H1 (cell line): ENCODE results near the gene TLR9. TPM values are rescaled to one million over a fixed set of nuclear protein-coding genes. Genes with fewer than 3 reads are reported as not detected.

ENCODE experiments used
- CTCF ChIA-PET: fragments of 300-600 bp; sonication (Branson Sonifier 250); formaldehyde crosslinking; loops from one replicate; lab custom pipeline; 2021; ENCODE audit not compliant: partially characterized antibody; lab: Charles Lee
- POLR2A ChIA-PET: fragments of 300-600 bp; sonication (Branson Sonifier 250); formaldehyde crosslinking; loops from one replicate; lab custom pipeline; 2021; ENCODE audit warnings: inconsistent platforms; ENCODE audit not compliant: partially characterized antibody; lab: Charles Lee
- DNase-seq, 2 experiments: peaks; one replicate each; pipeline versions ENCODE4 v3.0.0 to v3.0.0-alpha.2; 2010 to 2022; ENCODE audit warnings: low spot score in 2 of 2, low read depth in 1 of 2, mixed read lengths in 1 of 2
- FAIRE-seq: peaks from 2 replicates; lab custom pipeline; 2011; peaks lifted over from hg19 to GRCh38; lab: Jason Lieb, UNC
- H2AFZ ChIP-seq: 2 replicates; pipeline ENCODE4 v1.8.1; 2012; ENCODE audit warnings: low read length, inconsistent platforms
- H2AK5ac ChIP-seq: 2 replicates; pipeline ENCODE4 v1.6.1; 2013; ENCODE audit warnings: low read depth, low read length
- H2BK120ac ChIP-seq: replicated peaks from 2 replicates; pipeline ENCODE3; 2013; ENCODE audit warnings: low read depth, low read length, inconsistent platforms
- H2BK12ac ChIP-seq: 2 replicates; pipeline ENCODE4 v1.6.1; 2013; ENCODE audit warnings: low read depth, low read length
- H2BK15ac ChIP-seq: 2 replicates; pipeline ENCODE4 v1.6.1; 2013; ENCODE audit warnings: low read length
- H2BK20ac ChIP-seq: 2 replicates; pipeline ENCODE4 v1.6.1; 2013; ENCODE audit warnings: low read length
- H2BK5ac ChIP-seq: 2 replicates; pipeline ENCODE4 v1.6.1; 2013; ENCODE audit warnings: low read depth, low read length
- H3K14ac ChIP-seq: 2 replicates; pipeline ENCODE4 v1.6.1; 2013; ENCODE audit warnings: inconsistent platforms; ENCODE audit not compliant: insufficient read length
- H3K18ac ChIP-seq: 2 replicates; pipeline ENCODE4 v1.6.1; 2013; ENCODE audit warnings: low read length; ENCODE audit errors: extremely low read depth
- H3K23ac ChIP-seq: 2 replicates; pipeline ENCODE4 v1.6.1; 2013; ENCODE audit warnings: inconsistent platforms; ENCODE audit not compliant: insufficient read length
- H3K23me2 ChIP-seq: 2 replicates; pipeline ENCODE4 v1.6.1; 2013; ENCODE audit warnings: low read depth, low read length
- H3K27ac ChIP-seq: 2 replicates; pipeline ENCODE4 v1.6.1; 2011; ENCODE audit warnings: low read depth, low read length, inconsistent platforms
- H3K27me3 ChIP-seq, 4 experiments: replicated peaks in 1 of 4; 1 replicate in 1 of 4; 2 replicates in 3 of 4; pipeline versions ENCODE4 v1.6.1 to v1.8.1; 2011 to 2013; ENCODE audit warnings: low read length in 3 of 4, mild to moderate bottlenecking in 3 of 4, inconsistent platforms in 2 of 4, mixed read lengths in 2 of 4, moderate library complexity in 1 of 4; ENCODE audit not compliant: control insufficient read depth in 3 of 4, insufficient read depth in 3 of 4; ENCODE audit errors: extremely low read depth in 1 of 4
- H3K36me3 ChIP-seq, 4 experiments: 2 replicates each; pipeline versions ENCODE4 v1.6.1 to v1.8.1; 2011 to 2013; ENCODE audit warnings: mild to moderate bottlenecking in 4 of 4, low read length in 3 of 4, moderate library complexity in 2 of 4, control low read depth in 1 of 4, inconsistent platforms in 1 of 4; ENCODE audit not compliant: insufficient read depth in 4 of 4, control insufficient read depth in 2 of 4
- H3K4ac ChIP-seq: replicated peaks from 2 replicates; pipeline ENCODE3; 2013; ENCODE audit warnings: low read length, low read depth, mixed read lengths, inconsistent platforms; ENCODE audit not compliant: insufficient read length
- H3K4me1 ChIP-seq, 4 experiments: replicated peaks in 1 of 4; 1 replicate in 1 of 4; 2 replicates in 3 of 4; pipeline versions ENCODE4 v1.6.1 to v1.8.1; 2011 to 2013; ENCODE audit warnings: low read length in 3 of 4, inconsistent platforms in 2 of 4, mixed read lengths in 1 of 4; ENCODE audit not compliant: insufficient read depth in 4 of 4, control insufficient read depth in 3 of 4
- H3K4me2 ChIP-seq, 2 experiments: 2 replicates each; pipeline versions ENCODE4 v1.6.1 to v1.8.1; 2011 to 2013; ENCODE audit warnings: low read depth in 2 of 2, low read length in 2 of 2, control low read depth in 1 of 2, inconsistent platforms in 1 of 2, mild to moderate bottlenecking in 1 of 2; ENCODE audit not compliant: insufficient read depth in 1 of 2
- H3K4me3 ChIP-seq, 4 experiments: fragments of 200-600, 300-600 bp in 1 of 4; sonication (generic), shearing (Covaris generic), sonication (Bioruptor Twin) in 1 of 4; 2 replicates each; pipeline versions ENCODE4 v1.5.1 to v1.8.1; 2011 to 2016; ENCODE audit warnings: low read length in 4 of 4, low read depth in 3 of 4, control low read depth in 2 of 4, inconsistent platforms in 2 of 4, mild to moderate bottlenecking in 2 of 4, mixed read lengths in 1 of 4, moderate library complexity in 1 of 4; ENCODE audit not compliant: insufficient read depth in 2 of 4; ENCODE audit errors: extremely low read depth in 1 of 4
- H3K56ac ChIP-seq: replicated peaks from 2 replicates; pipeline ENCODE3; 2013; ENCODE audit warnings: low read depth, mild to moderate bottlenecking, mixed read lengths, low read length, inconsistent platforms; ENCODE audit not compliant: insufficient read length
- H3K79me1 ChIP-seq: 2 replicates; pipeline ENCODE4 v1.6.1; 2013; ENCODE audit warnings: low read depth, low read length, control low read depth
- H3K79me2 ChIP-seq, 2 experiments: 2 replicates each; pipeline versions ENCODE4 v1.6.1 to v1.8.1; 2012 to 2013; ENCODE audit warnings: low read length in 2 of 2, mild to moderate bottlenecking in 2 of 2, inconsistent platforms in 1 of 2; ENCODE audit not compliant: insufficient read depth in 2 of 2, control insufficient read depth in 1 of 2
- H3K9ac ChIP-seq, 4 experiments: replicated peaks in 1 of 4; 1 replicate in 1 of 4; 2 replicates in 3 of 4; pipeline versions ENCODE4 v1.6.1 to v1.8.1; 2011 to 2013; ENCODE audit warnings: low read depth in 3 of 4, low read length in 3 of 4, control low read depth in 2 of 4, mild to moderate bottlenecking in 2 of 4, moderate library complexity in 2 of 4, inconsistent platforms in 1 of 4; ENCODE audit errors: extremely low read depth in 1 of 4
- H3K9me3 ChIP-seq, 2 experiments: 2 replicates each; pipeline versions ENCODE4 v1.6.1 to v1.8.1; 2012 to 2013; ENCODE audit warnings: mild to moderate bottlenecking in 2 of 2, moderate library complexity in 2 of 2, control low read depth in 1 of 2, inconsistent platforms in 1 of 2, low read depth in 1 of 2, low read length in 1 of 2, mixed read lengths in 1 of 2; ENCODE audit not compliant: insufficient read depth in 2 of 2
- H4K20me1 ChIP-seq, 2 experiments: replicated peaks in 1 of 2; 2 replicates each; pipeline versions ENCODE3 to v1.8.1; 2011 to 2013; ENCODE audit warnings: inconsistent platforms in 2 of 2, low read length in 2 of 2, mild to moderate bottlenecking in 1 of 2; ENCODE audit not compliant: insufficient read depth in 2 of 2, control insufficient read depth in 1 of 2
- H4K5ac ChIP-seq: 2 replicates; pipeline ENCODE4 v1.6.1; 2013; ENCODE audit warnings: low read length, low read depth, mixed read lengths, inconsistent platforms; ENCODE audit not compliant: insufficient read length
- H4K8ac ChIP-seq: 2 replicates; pipeline ENCODE4 v1.8.0; 2013; ENCODE audit warnings: mild to moderate bottlenecking, moderate library complexity, low read length, inconsistent platforms; ENCODE audit not compliant: insufficient read depth; ENCODE audit errors: extremely low read depth
- H4K91ac ChIP-seq: replicated peaks from 2 replicates; pipeline ENCODE3; 2013; ENCODE audit warnings: low read length, mixed read lengths, inconsistent platforms; ENCODE audit not compliant: insufficient read length
- CEBPB ChIP-seq: IDR thresholded peaks from 2 replicates; pipeline ENCODE4 v1.6.1; 2012; ENCODE audit warnings: low read depth, low read length
- CREB1 ChIP-seq: IDR thresholded peaks from 2 replicates; pipeline ENCODE4 v1.6.1; 2012; ENCODE audit warnings: inconsistent platforms
- FOSL1 ChIP-seq: IDR thresholded peaks from 2 replicates; pipeline ENCODE4 v1.6.1; 2011; ENCODE audit warnings: mild to moderate bottlenecking, low read depth, low read length, moderate library complexity; ENCODE audit not compliant: insufficient read depth
- JUND ChIP-seq: IDR thresholded peaks from 2 replicates; pipeline ENCODE4 v1.6.1; 2011; ENCODE audit warnings: mild to moderate bottlenecking, improper control_type of control experiment, low read length
- MAFK ChIP-seq: IDR thresholded peaks from 2 replicates; pipeline ENCODE4 v1.6.1; 2012; ENCODE audit warnings: low read depth, mild to moderate bottlenecking, improper control_type of control experiment, low read length
- POU5F1 ChIP-seq: IDR thresholded peaks from 2 replicates; pipeline ENCODE4 v1.6.1; 2011; ENCODE audit warnings: low read depth, mild to moderate bottlenecking, low read length, moderate library complexity
- TAF1 ChIP-seq: IDR thresholded peaks from 2 replicates; pipeline ENCODE4 v1.6.1; 2011; ENCODE audit warnings: mild to moderate bottlenecking, low read depth, low read length
- WGBS, 2 experiments: shearing (Covaris generic) in 1 of 2; methylation state at CpG; one replicate each; pipeline versions ENCODE4 v1.1.6 to v1.1.7; 2013 to 2015; ENCODE audit warnings: low lambda C conversion rate in 2 of 2, mixed read lengths in 2 of 2, inconsistent platforms in 1 of 2, low coverage in 1 of 2, missing lambda C conversion rate in 1 of 2; ENCODE audit not compliant: insufficient replicate concordance in 2 of 2, insufficient coverage in 1 of 2, insufficient read length in 1 of 2; ENCODE audit errors: extremely low coverage in 1 of 2, missing lambda C conversion rate in 1 of 2; 5-methylcytosine and 5-hydroxymethylcytosine counted together
- polyA plus RNA-seq, 7 experiments: library from polyadenylated mRNA; depleted of rRNA in 3 of 7; stranded (reverse) in 5 of 7; unstranded in 2 of 7; fragments of >200 nt in 5 of 7; fragments of 200-250 nt in 2 of 7; gene quantifications; 1 replicate in 5 of 7; 2 replicates in 1 of 7; 4 replicates in 1 of 7; pipeline versions ENCODE4 v1.2.1 to v1.2.3, GENCODE V29; 2011 to 2013; ENCODE audit warnings: missing spikeins in 2 of 7, mixed read lengths in 2 of 7
- total RNA-seq: library from RNA; stranded (reverse); fragmentation: NEBNext Ultra II Directional; extraction: Animal tissue kit (Norgen Biotek cat#: 25700); gene quantifications from 2 replicates; pipeline ENCODE4 v1.2.1, GENCODE V29; 2021
- TF ChIP-seq, protein P1 (sequence below): IDR thresholded peaks from 2 replicates; pipeline ENCODE4 v1.6.1; 2012; ENCODE audit warnings: inconsistent platforms

Gene TLR9
- total and polyA plus RNA-seq, 2 of the 8 experiments (the other 6 are each of a cell fraction or from before 2014, with no cell fraction given) = 0.05 TPM; not detected in 1

DNA sequence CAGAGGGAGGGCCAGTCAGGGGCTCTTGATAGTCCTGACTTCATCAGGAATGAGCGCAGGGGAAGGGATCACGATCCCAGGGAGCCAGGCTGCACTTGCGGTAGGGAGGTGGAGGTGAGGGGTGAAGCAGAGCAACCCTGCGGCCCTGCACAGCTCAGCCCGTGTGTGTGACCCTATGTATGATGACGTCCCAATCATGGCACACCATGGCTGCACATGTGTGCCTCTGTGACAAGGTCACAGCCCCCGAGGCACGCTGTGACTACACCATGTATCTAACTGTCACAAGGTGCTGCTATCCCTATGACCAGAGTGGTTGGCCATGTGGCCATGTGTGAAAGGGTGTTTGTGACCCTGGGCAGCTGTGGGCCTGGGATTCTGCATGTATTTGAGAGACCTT lies 40.8 kb downstream of the TLR9 start:
- H2BK12ac ChIP-seq = no peak overlapping the region
- H2BK120ac ChIP-seq = no peak overlapping the region
- peaks cover 0 to 2% (median 1%) of the 10 kb centered on the region in 4 experiments; a peak in 2 of 7 replicates for H3K4me1 ChIP-seq
- no peak overlapping the region for H3K23ac ChIP-seq
- H3K79me1 ChIP-seq = no peaks in the 10 kb centered on the region
- no peak overlapping the region for H2BK20ac ChIP-seq
- H2AFZ ChIP-seq = no peak overlapping the region
- DNase-seq = no peak
- no peaks in the 10 kb centered on the region for H3K27me3 ChIP-seq
- no peak overlapping the region for H4K5ac ChIP-seq
- H3K18ac ChIP-seq = no peak overlapping the region
- H4K91ac ChIP-seq = no peak overlapping the region
- H3K4me3 ChIP-seq = no peak overlapping the region
- no peaks in the 10 kb centered on the region for H4K20me1 ChIP-seq
- no peak overlapping the region for H2AK5ac ChIP-seq
- CTCF ChIA-PET = interaction anchor here (1.0 to 4.6 kb wide), 7 partner anchors 8 to 64 kb away, joined by 3 to 26 read pairs (median 3); no protein-coding TSS in a partner anchor
- TF ChIP-seq TAF1 = no peak
- no peak for TF ChIP-seq CEBPB
- no peak for TF ChIP-seq POU5F1
- TF ChIP-seq, protein P1, sequence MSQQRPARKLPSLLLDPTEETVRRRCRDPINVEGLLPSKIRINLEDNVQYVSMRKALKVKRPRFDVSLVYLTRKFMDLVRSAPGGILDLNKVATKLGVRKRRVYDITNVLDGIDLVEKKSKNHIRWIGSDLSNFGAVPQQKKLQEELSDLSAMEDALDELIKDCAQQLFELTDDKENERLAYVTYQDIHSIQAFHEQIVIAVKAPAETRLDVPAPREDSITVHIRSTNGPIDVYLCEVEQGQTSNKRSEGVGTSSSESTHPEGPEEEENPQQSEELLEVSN = no peak
- TF ChIP-seq JUND = no peak
- no peak for TF ChIP-seq MAFK
- TF ChIP-seq CREB1 = no peak
- TF ChIP-seq FOSL1 = no peak
- TF ChIP-seq, all 59 proteins: peak for 0
- Histone ChIP-seq H3K23me2 (no peaks in the 10 kb centered on the region; the same call in 1 of the 2 replicates), H4K8ac (no peak overlapping the region), H3K9ac (no peak overlapping the region), H2BK5ac (no peak overlapping the region), H3K14ac (no peak overlapping the region), H3K4me2 (no peak overlapping the region), H3K36me3 (no peaks in the 10 kb centered on the region), H3K27ac (no peak overlapping the region), H2BK15ac (no peak overlapping the region), H3K56ac (no peak overlapping the region), H3K9me3 (no peaks in the 10 kb centered on the region), H3K79me2 (no peaks in the 10 kb centered on the region), H3K4ac (no peak overlapping the region)
- no peak for FAIRE-seq
- 89% methylated on average over 8 of the region's 8 CpGs; no CpG with 5 or more reads in 1 of the 2 experiments for WGBS, 2 experiments
- POLR2A ChIA-PET = no interaction called here
